ENCODE data around the gene PIP4P1. TPM values are rescaled to one million over a fixed set of nuclear protein-coding genes. Genes with fewer than 3 reads are reported as not detected.

PIP4P1 gene
- polyA plus RNA-seq, 1 experiment: 24.5 TPM

GRCh38 chr14:20416223-20416622 is 45.0 kb downstream of the PIP4P1 start:
- ChIA-PET POLR2A (interaction anchor here (0.6 to 1.2 kb wide), 2 partner anchors 39 to 102 kb away, joined by 3 to 10 read pairs; partner anchors contain the start of genes APEX1 and OSGEP), CTCF (interaction anchor here (0.7 to 4.4 kb wide), 30 partner anchors 9 to 555 kb away, joined by 3 to 58 read pairs (median 6); partner anchors contain the start of genes APEX1, KLHL33, OSGEP and PARP2)
- TF ChIP-seq CTCF (IDR thresholded peaks at IDR 0.05; ENCODE audit: low read depth, low read length): no peak
- Histone ChIP-seq H3K27me3 (ENCODE audit: control insufficient read depth, insufficient read depth, low read length) (no peaks in the 10 kb centered on the region), H3K4me3 (ENCODE audit: low read depth, low read length) (no peak overlapping the region), H3K27ac (ENCODE audit: low read depth, low read length) (no peak overlapping the region), H3K9me3 (ENCODE audit: control insufficient read depth, insufficient read depth, low read length) (no peaks in the 10 kb centered on the region; the same call in 1 of the 2 replicates)
- no peak for DNase-seq (ENCODE audit: low read depth, low spot score)

- CTCF ChIA-PET: interaction anchor here (0.6 to 4.4 kb wide), 33 partner anchors 9 to 555 kb away, joined by 3 to 58 read pairs (median 6); partner anchors contain the start of genes APEX1, KLHL33, OSGEP and PARP2
- Histone ChIP-seq H3K4me3 (ENCODE audit: low read depth, low read length) (no peak overlapping the region), H3K27ac (ENCODE audit: low read depth, low read length) (no peak overlapping the region), H3K9me3 (ENCODE audit: control insufficient read depth, insufficient read depth, low read length) (no peaks in the 10 kb centered on the region; the same call in 1 of the 2 replicates), H3K27me3 (ENCODE audit: control insufficient read depth, insufficient read depth, low read length) (no peaks in the 10 kb centered on the region)
- peak; percentile 23 for DNase-seq (ENCODE audit: low read depth, low spot score)
- TF ChIP-seq CTCF (IDR thresholded peaks at IDR 0.05; ENCODE audit: low read depth, low read length): peak; percentile 67
- POLR2A ChIA-PET: interaction anchor here (0.6 to 1.2 kb wide), 2 partner anchors 39 to 102 kb away, joined by 3 to 10 read pairs; partner anchors contain the start of genes APEX1 and OSGEP
Measured at GRCh38 chr14:20415782-20416206, 45.4 kb downstream of the PIP4P1 start.

- POLR2A ChIA-PET: interaction anchor here (1.0 to 2.3 kb wide), 5 partner anchors 21 to 268 kb away, joined by 3 to 19 read pairs (median 5); partner anchors contain the start of genes APEX1, OSGEP, PARP2 and PNP
- H3K4me3 ChIP-seq (ENCODE audit: low read depth, low read length): peak overlapping the region; percentile 88
- no peaks in the 10 kb centered on the region; the same call in 1 of the 2 replicates for H3K9me3 ChIP-seq (ENCODE audit: control insufficient read depth, insufficient read depth, low read length)
- DNase-seq (ENCODE audit: low read depth, low spot score): no peak
- TF ChIP-seq CTCF (IDR thresholded peaks at IDR 0.05; ENCODE audit: low read depth, low read length): no peak
- CTCF ChIA-PET: interaction anchor here (0.6 to 4.4 kb wide), 9 partner anchors 9 to 195 kb away, joined by 3 to 58 read pairs (median 30); partner anchors contain the start of genes APEX1, KLHL33, OSGEP and PARP2
- no peaks in the 10 kb centered on the region for H3K27me3 ChIP-seq (ENCODE audit: control insufficient read depth, insufficient read depth, low read length)
- H3K27ac ChIP-seq (ENCODE audit: low read depth, low read length): peak overlapping the region; percentile 94
Measured at GRCh38 chr14:20413744-20414082, 47.5 kb downstream of the PIP4P1 start.

GRCh38 chr14:20412876-20413743 is 48.1 kb downstream of the PIP4P1 start, which contains the start of gene TEP1:
Gene TEP1, minus strand, starts transcription at chr14:20413501. Its CDS starts 5,062 bp downstream, at chr14:20408439.
- no peak for TF ChIP-seq CTCF (IDR thresholded peaks at IDR 0.05; ENCODE audit: low read depth, low read length)
- H3K27ac ChIP-seq (ENCODE audit: low read depth, low read length): peak within 1 kb of the TSS; percentile 94
- H3K9me3 ChIP-seq (ENCODE audit: control insufficient read depth, insufficient read depth, low read length): no peaks in the 10 kb centered on the region; the same call in 1 of the 2 replicates
- POLR2A ChIA-PET: interaction anchor here (0.6 to 2.3 kb wide), 7 partner anchors 22 to 269 kb away, joined by 3 to 19 read pairs (median 4); partner anchors contain the start of genes APEX1, OSGEP, PARP2 and PNP
- peak within 1 kb of the TSS; percentile 88 for H3K4me3 ChIP-seq (ENCODE audit: low read depth, low read length)
- CTCF ChIA-PET: interaction anchor here (2.8 to 4.4 kb wide), 4 partner anchors 12 to 195 kb away, joined by 22 to 58 read pairs (median 41); partner anchors contain the start of gene KLHL33
- H3K27me3 ChIP-seq (ENCODE audit: control insufficient read depth, insufficient read depth, low read length): no peaks in the 10 kb centered on the region
- DNase-seq (ENCODE audit: low read depth, low spot score): peak; percentile 29
